Kidney epithelial cell (primary cell): ENCODE data around the gene YPEL2. TPM values are rescaled to one million over a fixed set of nuclear protein-coding genes. Genes with fewer than 3 reads are reported as not detected.

ENCODE experiments used
- DNase-seq: peaks from one replicate; pipeline ENCODE4 v3.0.0-alpha.2; 2010; ENCODE audit warnings: low read depth
- H3K27me3 ChIP-seq: 2 replicates; pipeline ENCODE4 v1.6.0; 2011; ENCODE audit warnings: low read length; ENCODE audit not compliant: control insufficient read depth, insufficient read depth
- H3K36me3 ChIP-seq: 2 replicates; pipeline ENCODE4 v1.5.1; 2011; ENCODE audit warnings: low read length; ENCODE audit not compliant: control insufficient read depth, insufficient read depth
- H3K4me3 ChIP-seq: 2 replicates; pipeline ENCODE4 v1.5.1; 2011; ENCODE audit warnings: low read depth, mild to moderate bottlenecking, control low read depth, low read length
- CTCF ChIP-seq: IDR thresholded peaks from 2 replicates; pipeline ENCODE4 v1.5.1; 2011; ENCODE audit warnings: mild to moderate bottlenecking, moderate library complexity, low read length, control low read depth, inconsistent platforms; ENCODE audit not compliant: insufficient read depth, poor library complexity, severe bottlenecking
- total RNA-seq: library from RNA; depleted of rRNA; stranded (reverse); fragments of >200 nt; gene quantifications from 2 replicates; pipeline ENCODE4 v1.2.3, GENCODE V29; 2015

Gene YPEL2
- total RNA-seq, 1 donor from 2014 or later, result 16.8 TPM

GRCh38 chr17:59353106-59353854 lies 21.8 kb downstream of the YPEL2 start:
- no peaks in the 10 kb centered on the region for H3K27me3 ChIP-seq
- no peak overlapping the region for H3K4me3 ChIP-seq
- no peaks in the 10 kb centered on the region for H3K36me3 ChIP-seq
- DNase-seq, result no peak
- no peak for TF ChIP-seq CTCF

GRCh38 chr17:59353936-59354755 lies 22.7 kb downstream of the YPEL2 start:
- no peak for DNase-seq
- H3K36me3 ChIP-seq, result no peaks in the 10 kb centered on the region
- TF ChIP-seq CTCF, result no peak
- H3K4me3 ChIP-seq, result no peak overlapping the region
- no peaks in the 10 kb centered on the region for H3K27me3 ChIP-seq

- DNase-seq, result no peak
- no peaks in the 10 kb centered on the region for H3K27me3 ChIP-seq
- H3K36me3 ChIP-seq, result no peaks in the 10 kb centered on the region
- no peak overlapping the region for H3K4me3 ChIP-seq
- no peak for TF ChIP-seq CTCF
Measured at GRCh38 chr17:59355030-59355701, 23.7 kb downstream of the YPEL2 start.

- no peak for TF ChIP-seq CTCF
- H3K27me3 ChIP-seq, result no peaks in the 10 kb centered on the region
- no peak overlapping the region for H3K4me3 ChIP-seq
- DNase-seq, result no peak
- H3K36me3 ChIP-seq, result no peaks in the 10 kb centered on the region
Measured at GRCh38 chr17:59355702-59356325, 24.4 kb downstream of the YPEL2 start.

- no peak for TF ChIP-seq CTCF
- DNase-seq, result no peak
- Histone ChIP-seq H3K36me3 (no peaks in the 10 kb centered on the region), H3K4me3 (no peak overlapping the region), H3K27me3 (no peaks in the 10 kb centered on the region)
Measured at GRCh38 chr17:59356543-59357218, 25.2 kb downstream of the YPEL2 start.
